Activated T-helper 1 cell treated with anti-CD3 and anti-CD28 coated beads, Interleukin-12 subunit alpha, Interleukin-12 subunit beta, Interleukin-2, Interleukin-4 antibody, amounts not matched to agents 30 ng/mL and 10 ng/mL and 1 ng/mL, durations not matched to agents 14 hours and 24 hours and 36 hours (primary cell): ENCODE results near the gene CALML4. TPM values are rescaled to one million over a fixed set of nuclear protein-coding genes. Genes with fewer than 3 reads are reported as not detected.

Source experiments
- DNase-seq: peaks from one replicate; pipeline ENCODE4 v3.0.0; 2021; ENCODE audit warnings: low spot score
- H3K27ac Mint-ChIP-seq: one replicate; pipeline ENCODE4 v1.8.0; 2021; ENCODE audit warnings: mild to moderate bottlenecking, mixed read lengths
- H3K27me3 Mint-ChIP-seq: one replicate; pipeline ENCODE4 v1.8.0; 2022; ENCODE audit warnings: mild to moderate bottlenecking, moderate library complexity, mixed read lengths; ENCODE audit not compliant: insufficient read depth
- H3K36me3 Mint-ChIP-seq: one replicate; pipeline ENCODE4 v1.8.0; 2021; ENCODE audit warnings: low read depth, mixed read lengths
- H3K4me1 Mint-ChIP-seq: one replicate; pipeline ENCODE4 v1.8.0; 2021; ENCODE audit warnings: low read depth, mixed read lengths
- H3K4me3 Mint-ChIP-seq: one replicate; pipeline ENCODE4 v1.8.0; 2021; ENCODE audit warnings: mild to moderate bottlenecking, moderate library complexity, mixed read lengths
- H3K9me3 Mint-ChIP-seq: one replicate; pipeline ENCODE4 v1.8.0; 2021; ENCODE audit warnings: mixed read lengths
- intact Hi-C: fragments of 100-400 bp; cut with micrococcal nuclease; formaldehyde crosslinking; loops from one replicate; pipeline ENCODE4 v1.15.1; 2024
- total RNA-seq: library from RNA; stranded (reverse); gene quantifications from 2 replicates; pipeline ENCODE4 v1.2.3, GENCODE V29; 2022

The CALML4 gene
- total RNA-seq, 1 donor from 2014 or later, result 13.1 TPM

DNA sequence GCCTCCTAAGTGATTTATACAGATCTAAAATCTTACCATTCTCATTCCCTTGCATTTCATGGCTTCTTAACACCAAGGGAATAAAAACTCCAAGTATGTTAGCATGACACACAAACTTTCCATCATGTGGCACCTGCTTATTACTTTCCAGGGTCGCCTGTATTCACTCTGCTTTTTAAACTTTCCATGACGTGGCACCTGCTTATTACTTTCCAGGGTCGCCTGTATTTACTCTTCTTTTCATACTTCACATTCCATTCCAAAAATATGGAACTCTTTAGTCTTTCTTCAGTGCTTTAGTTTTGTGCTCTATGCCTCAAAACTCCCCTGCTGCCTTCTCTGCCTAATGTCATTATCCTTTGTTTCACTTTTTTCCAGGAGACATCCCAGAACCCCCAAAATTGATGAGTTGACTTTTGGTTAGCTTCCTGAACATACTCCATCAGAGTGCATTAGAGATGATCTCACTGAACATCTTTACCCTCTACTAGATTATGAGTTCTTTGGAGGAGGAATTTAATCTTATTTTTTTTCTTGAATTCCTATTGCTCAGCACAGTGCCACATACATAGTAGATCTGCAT, 47.0 kb downstream of the CALML4 start:
- DNase-seq, result no peak
- no peaks in the 10 kb centered on the region for H3K9me3 Mint-ChIP-seq
- no peak overlapping the region for H3K4me3 Mint-ChIP-seq
- H3K36me3 Mint-ChIP-seq, result peaks cover 26% of the 10 kb centered on the region
- no peaks in the 10 kb centered on the region for H3K4me1 Mint-ChIP-seq
- H3K27me3 Mint-ChIP-seq, result no peaks in the 10 kb centered on the region
- no peak overlapping the region for H3K27ac Mint-ChIP-seq
- intact Hi-C loops, result loop anchor here (5.0 kb wide), 1 partner anchor 106 kb away; the partner anchor contains the start of gene PIAS1

DNA sequence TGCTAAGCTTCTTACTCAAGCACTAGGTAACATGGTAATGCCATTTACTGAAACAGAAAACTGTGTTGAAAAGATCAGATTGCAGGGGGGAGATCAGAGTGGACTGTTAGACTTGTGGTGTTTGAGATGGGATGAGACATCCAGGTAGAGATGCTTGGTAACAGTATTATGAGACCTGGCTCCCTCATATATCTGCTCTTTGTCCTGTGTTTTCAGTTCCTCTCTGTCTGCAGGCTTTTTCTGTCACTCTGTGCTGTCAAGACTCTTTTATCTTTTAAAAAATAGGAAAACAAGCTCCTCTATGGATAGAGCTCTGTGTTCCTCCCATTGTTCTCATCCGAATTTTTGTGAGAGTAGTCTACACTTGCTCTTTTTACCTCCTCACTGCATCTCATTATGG, 48.1 kb downstream of the CALML4 start:
- H3K4me3 Mint-ChIP-seq, result no peak overlapping the region
- intact Hi-C loops, result loop anchor here (5.0 kb wide), 1 partner anchor 105 kb away; the partner anchor contains the start of gene PIAS1
- H3K4me1 Mint-ChIP-seq, result peaks cover 7% of the 10 kb centered on the region
- peaks cover 30% of the 10 kb centered on the region for H3K36me3 Mint-ChIP-seq
- no peaks in the 10 kb centered on the region for H3K9me3 Mint-ChIP-seq
- no peak overlapping the region for H3K27ac Mint-ChIP-seq
- no peak for DNase-seq
- no peaks in the 10 kb centered on the region for H3K27me3 Mint-ChIP-seq

DNA sequence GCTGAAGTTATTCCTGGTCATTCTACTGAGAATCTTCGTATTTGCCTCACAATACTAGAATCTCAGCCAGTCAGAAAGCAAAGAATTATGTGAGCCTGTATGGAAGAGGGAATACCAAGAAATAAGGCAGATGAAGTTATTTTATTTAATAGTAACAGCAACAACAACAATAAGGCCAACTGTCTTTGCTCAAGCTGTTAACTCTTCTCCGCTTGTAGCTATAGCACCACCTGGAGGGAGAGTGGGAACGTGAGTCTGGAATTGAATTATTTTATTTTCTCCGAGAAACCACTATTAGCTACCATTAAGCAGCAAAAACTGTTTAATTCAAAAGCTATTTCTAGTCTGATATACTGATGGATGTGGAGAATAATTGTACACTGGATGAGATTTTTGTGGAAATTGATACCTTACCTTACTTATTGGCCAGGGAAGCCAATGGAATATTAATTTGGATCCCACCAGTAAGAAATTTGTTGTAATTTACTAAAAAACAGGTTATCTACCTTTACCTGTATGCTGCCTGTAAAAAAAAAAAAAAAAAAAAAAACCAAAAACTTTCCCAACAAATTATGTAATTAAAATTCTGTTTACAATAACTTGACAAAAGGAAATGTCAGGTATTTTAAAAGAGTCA, 50.1 kb downstream of the CALML4 start:
- no peak overlapping the region for H3K4me3 Mint-ChIP-seq
- no peaks in the 10 kb centered on the region for H3K27me3 Mint-ChIP-seq
- no peaks in the 10 kb centered on the region for H3K9me3 Mint-ChIP-seq
- H3K27ac Mint-ChIP-seq, result no peak overlapping the region
- peaks cover 22% of the 10 kb centered on the region for H3K36me3 Mint-ChIP-seq
- intact Hi-C loops, result loop anchor here (1.0 to 5.0 kb wide), 2 partner anchors 103 to 292 kb away; partner anchors contain the start of gene PIAS1
- DNase-seq, result no peak
- peaks cover 7% of the 10 kb centered on the region for H3K4me1 Mint-ChIP-seq

DNA sequence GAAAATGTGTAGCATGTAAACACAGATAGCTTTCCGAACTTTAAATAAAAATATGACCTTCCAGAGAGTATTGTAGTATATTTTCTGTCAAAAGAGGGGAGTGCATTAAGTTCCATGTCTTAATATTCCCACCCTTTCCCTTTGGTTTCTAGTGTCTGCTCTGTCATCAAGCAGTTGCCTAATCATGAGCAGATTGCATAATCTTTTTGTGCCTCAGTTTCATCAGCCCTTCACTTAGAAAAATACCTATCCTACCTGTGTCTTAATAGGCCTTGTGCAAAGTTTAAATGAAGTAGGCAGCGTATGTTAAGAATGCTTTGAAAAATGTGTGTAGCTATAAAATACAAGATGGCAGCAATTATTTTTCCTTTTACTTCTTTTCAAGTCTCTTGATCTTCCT, 52.8 kb downstream of the CALML4 start:
- DNase-seq, result no peak
- Mint-ChIP-seq H3K9me3 (no peaks in the 10 kb centered on the region), H3K27me3 (no peaks in the 10 kb centered on the region), H3K4me1 (peaks cover 20% of the 10 kb centered on the region), H3K4me3 (no peak overlapping the region), H3K27ac (peak overlapping the region; percentile 49), H3K36me3 (peaks cover 29% of the 10 kb centered on the region)
- intact Hi-C loops, result no loop called here

DNA sequence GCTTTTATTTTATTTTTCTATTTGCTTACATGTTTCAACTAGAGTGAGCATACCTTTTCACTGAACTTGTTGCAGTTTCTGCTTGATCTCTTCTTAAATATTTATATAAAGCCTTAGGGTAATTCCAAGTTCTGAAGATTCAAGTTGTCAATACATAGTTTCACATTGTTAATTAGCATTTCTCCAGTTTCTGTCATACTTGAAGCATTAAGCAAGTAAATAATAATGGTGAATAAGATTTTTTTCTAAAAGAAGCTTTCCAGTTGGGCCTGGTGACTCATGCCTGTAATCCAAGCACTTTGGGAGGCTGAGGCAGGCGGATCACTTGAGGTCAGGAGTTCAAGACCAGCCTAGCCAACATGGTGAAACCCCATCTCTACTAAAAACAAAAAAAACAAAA, 53.9 kb downstream of the CALML4 start:
- no peaks in the 10 kb centered on the region for H3K27me3 Mint-ChIP-seq
- intact Hi-C loops, result no loop called here
- H3K4me3 Mint-ChIP-seq, result no peak overlapping the region
- H3K27ac Mint-ChIP-seq, result no peak overlapping the region
- H3K9me3 Mint-ChIP-seq, result no peaks in the 10 kb centered on the region
- H3K4me1 Mint-ChIP-seq, result peaks cover 20% of the 10 kb centered on the region
- no peak for DNase-seq
- peaks cover 36% of the 10 kb centered on the region for H3K36me3 Mint-ChIP-seq

DNA sequence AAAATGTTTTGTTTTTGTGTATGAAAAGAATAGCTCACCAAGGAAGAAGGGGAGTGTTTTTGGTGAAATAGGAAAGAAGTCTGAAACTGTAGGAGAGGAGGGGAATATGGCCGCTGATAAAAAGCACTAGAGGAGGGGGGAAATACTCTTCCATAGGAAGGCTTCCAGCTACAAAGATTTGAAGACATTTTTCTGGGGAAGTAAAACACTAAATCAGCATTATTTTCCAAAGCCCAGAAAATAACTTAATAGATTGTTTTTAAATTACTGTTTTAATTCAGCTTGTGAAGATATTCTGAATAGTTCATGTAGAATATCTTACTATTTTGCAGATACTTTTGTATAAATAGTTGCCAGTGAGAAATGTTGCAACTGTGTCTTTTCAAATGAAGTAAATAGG, 54.9 kb downstream of the CALML4 start:
- no peak overlapping the region for H3K4me3 Mint-ChIP-seq
- H3K9me3 Mint-ChIP-seq, result no peaks in the 10 kb centered on the region
- H3K4me1 Mint-ChIP-seq, result peaks cover 20% of the 10 kb centered on the region
- no peak for DNase-seq
- no peak overlapping the region for H3K27ac Mint-ChIP-seq
- H3K36me3 Mint-ChIP-seq, result peaks cover 40% of the 10 kb centered on the region
- intact Hi-C loops, result no loop called here
- H3K27me3 Mint-ChIP-seq, result no peaks in the 10 kb centered on the region

DNA sequence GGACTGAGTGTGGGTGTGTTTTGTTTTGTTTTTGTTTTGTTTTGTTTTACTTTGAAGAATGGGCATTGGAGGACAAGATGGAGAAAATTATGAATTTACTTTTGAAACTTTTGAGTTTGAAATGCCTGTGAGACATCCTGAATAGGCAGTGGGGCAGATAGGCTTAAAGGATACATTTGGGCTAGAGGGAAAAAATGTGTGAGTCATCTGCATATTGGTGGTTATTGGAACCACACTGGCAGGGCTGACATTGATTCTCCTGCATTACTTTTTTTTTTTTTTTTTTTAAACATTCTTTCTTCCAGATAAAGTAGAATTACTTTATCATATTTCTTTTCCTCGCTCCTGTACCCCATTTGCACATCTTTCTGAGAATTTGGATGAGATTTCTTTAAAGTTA, 56.1 kb downstream of the CALML4 start:
- Mint-ChIP-seq H3K27ac (peak overlapping the region; percentile 2), H3K27me3 (no peaks in the 10 kb centered on the region), H3K4me1 (peaks cover 20% of the 10 kb centered on the region), H3K9me3 (no peaks in the 10 kb centered on the region), H3K4me3 (no peak overlapping the region), H3K36me3 (peaks cover 34% of the 10 kb centered on the region)
- DNase-seq, result no peak
- intact Hi-C loops, result no loop called here

DNA sequence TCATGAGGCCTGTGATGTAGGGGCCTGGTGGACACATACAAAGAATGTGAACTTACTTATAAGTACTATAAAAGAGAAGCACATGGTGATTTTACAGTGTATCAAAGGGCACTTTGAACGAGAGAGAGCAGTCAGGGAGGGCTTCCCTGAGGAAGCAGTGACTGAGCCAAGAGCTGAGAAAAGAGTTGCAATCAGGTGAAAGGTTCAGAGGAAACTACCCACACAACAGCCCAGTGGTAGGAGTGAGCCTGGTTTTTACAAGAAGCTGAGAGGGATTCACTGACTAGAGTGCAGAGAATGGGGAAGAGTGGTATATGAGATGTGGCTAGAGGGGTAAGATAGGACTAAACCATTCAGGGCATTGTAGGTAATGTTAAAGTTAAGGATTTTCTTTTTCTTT, 57.1 kb downstream of the CALML4 start:
- H3K27me3 Mint-ChIP-seq, result no peaks in the 10 kb centered on the region
- H3K4me1 Mint-ChIP-seq, result peaks cover 25% of the 10 kb centered on the region
- H3K4me3 Mint-ChIP-seq, result no peak overlapping the region
- no peak overlapping the region for H3K27ac Mint-ChIP-seq
- intact Hi-C loops, result no loop called here
- no peaks in the 10 kb centered on the region for H3K9me3 Mint-ChIP-seq
- no peak for DNase-seq
- peaks cover 36% of the 10 kb centered on the region for H3K36me3 Mint-ChIP-seq

DNA sequence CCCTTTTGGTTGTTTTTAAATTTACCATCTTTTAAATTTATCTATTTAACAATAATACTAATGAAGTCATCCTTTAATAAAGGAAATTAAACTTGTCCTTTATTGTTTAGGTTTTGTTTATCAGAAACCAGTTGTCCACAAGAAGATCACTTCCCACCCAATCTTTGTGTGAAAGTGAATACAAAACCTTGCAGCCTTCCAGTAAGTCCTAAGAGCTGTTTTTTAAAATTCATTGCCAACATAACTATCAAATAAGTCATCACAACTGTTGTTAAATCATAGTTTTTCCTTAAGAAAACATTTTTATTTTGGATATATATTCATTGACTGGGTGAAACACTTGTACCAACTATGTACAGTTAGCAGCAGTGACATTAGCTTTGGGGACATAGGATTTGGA, 59.4 kb downstream of the CALML4 start:
- no peaks in the 10 kb centered on the region for H3K9me3 Mint-ChIP-seq

DNA sequence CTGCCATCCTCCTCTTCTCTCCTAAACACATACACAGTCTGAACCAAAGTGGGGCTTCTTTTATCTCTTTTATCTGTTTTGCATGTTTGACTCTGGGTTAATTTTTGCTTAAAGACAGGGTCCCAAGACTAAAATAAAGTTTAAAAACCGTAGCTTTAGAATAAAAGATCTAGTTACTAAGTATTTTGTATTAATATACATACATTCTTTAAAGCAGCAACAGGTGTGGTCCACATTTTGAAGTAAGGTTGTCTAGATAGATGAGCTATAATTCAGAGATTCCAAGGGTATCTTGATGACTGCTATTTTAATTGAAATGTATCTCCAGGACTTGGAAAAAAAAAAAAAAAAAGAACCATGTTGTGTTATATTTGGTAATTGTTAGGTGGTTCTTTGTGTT, 61.3 kb downstream of the CALML4 start:
- no peak for DNase-seq
- Mint-ChIP-seq H3K27me3 (no peaks in the 10 kb centered on the region), H3K9me3 (no peaks in the 10 kb centered on the region), H3K36me3 (peaks cover 28% of the 10 kb centered on the region), H3K4me3 (no peak overlapping the region), H3K4me1 (peaks cover 18% of the 10 kb centered on the region), H3K27ac (no peak overlapping the region)
- intact Hi-C loops, result no loop called here

More for the DNA sequence above, 59.4 kb downstream of the CALML4 start:
- Mint-ChIP-seq H3K4me3 (no peak overlapping the region), H3K27ac (no peak overlapping the region), H3K4me1 (peaks cover 19% of the 10 kb centered on the region), H3K27me3 (no peaks in the 10 kb centered on the region), H3K36me3 (peaks cover 30% of the 10 kb centered on the region)
- intact Hi-C loops, result no loop called here
- no peak for DNase-seq

DNA sequence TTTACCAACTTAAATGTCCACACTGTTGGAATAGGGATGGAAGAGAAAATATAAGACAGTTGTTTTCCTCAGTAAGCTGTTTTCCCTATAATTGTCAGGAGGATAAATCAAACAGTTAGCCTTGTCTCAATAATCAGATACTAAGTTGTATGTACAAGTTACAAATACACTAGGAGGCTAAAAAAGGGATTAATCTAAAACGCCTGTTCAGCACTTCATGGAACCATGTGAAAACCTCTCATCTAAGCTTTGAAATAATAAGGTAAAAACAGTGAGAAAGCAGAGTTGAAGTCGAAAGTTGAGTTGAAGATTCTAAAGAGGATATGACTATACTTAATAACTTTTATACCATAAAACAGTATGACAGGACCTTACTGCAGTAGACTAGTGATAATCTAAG, 62.0 kb downstream of the CALML4 start:
- Mint-ChIP-seq H3K4me3 (no peak overlapping the region), H3K36me3 (peaks cover 28% of the 10 kb centered on the region), H3K9me3 (no peaks in the 10 kb centered on the region), H3K4me1 (peaks cover 17% of the 10 kb centered on the region), H3K27ac (no peak overlapping the region), H3K27me3 (no peaks in the 10 kb centered on the region)
- DNase-seq, result no peak
- intact Hi-C loops, result no loop called here
